Adipose tissue (tissue), 3 donors: Measurements from ENCODE around the gene THOC6. TPM values are rescaled to one million over a fixed set of nuclear protein-coding genes. Genes with fewer than 3 reads are reported as not detected.

Experiments
- H3K27ac ChIP-seq: one replicate; pipeline ENCODE4 v1.5.1; 2013; ENCODE audit warnings: low read depth, low read length
- WGBS, 3 donors: extraction: QIAGEN DNeasy Blood & Tissue Kit; methylation state at CpG; one replicate each; pipeline ENCODE4 v1.1.7; 2013; 5-methylcytosine and 5-hydroxymethylcytosine counted together
- polyA plus RNA-seq, 3 donors: library from polyadenylated mRNA; stranded (reverse); fragments of 200-250 nt; gene quantifications; one replicate each; pipeline ENCODE4 v1.2.3, GENCODE V29; 2013
- donor health status: healthy with polysubstance abuse.
- donor health status: Bipolar disorder and iron deficiency.
- donor health status: healthy.

THOC6 gene
- polyA plus RNA-seq, 3 donors, result 11.3 to 25.2 (median 24.8) TPM

- no peak overlapping the region for H3K27ac ChIP-seq
- 93 to 95% (median 94%) methylated on average over 8 of the region's 8 CpGs for WGBS, 3 donors
Observed at GRCh38 chr16:3026003-3026378, 2.2 kb downstream of the THOC6 start.

GRCh38 chr16:3026609-3027488 is 3.0 kb downstream of the THOC6 start:
- H3K27ac ChIP-seq, result no peak overlapping the region
- WGBS, 3 donors, result 92 to 96% (median 96%) methylated on average over 23 to 24 of the region's 24 CpGs

- WGBS, 3 donors, result 80 to 93% (median 90%) methylated on average over 8 of the region's 8 CpGs
- no peak overlapping the region for H3K27ac ChIP-seq
Observed at GRCh38 chr16:3027489-3027795, 3.6 kb downstream of the THOC6 start.

- WGBS, 3 donors, result 10 to 26% (median 25%) methylated on average over 55 to 58 of the region's 58 CpGs
- H3K27ac ChIP-seq, result no peak overlapping the region
Observed at GRCh38 chr16:3027983-3028715, 4.3 kb downstream of the THOC6 start.

GRCh38 chr16:3028716-3029319 is 5.0 kb downstream of the THOC6 start:
- H3K27ac ChIP-seq, result no peak overlapping the region
- 28 to 53% (median 43%) methylated on average over 12 to 15 of the region's 15 CpGs for WGBS, 3 donors

- H3K27ac ChIP-seq, result no peak overlapping the region
- 8 to 63% (median 9%) methylated on average over 48 to 59 of the region's 59 CpGs for WGBS, 3 donors
Observed at GRCh38 chr16:3029491-3030221, 5.8 kb downstream of the THOC6 start.

GRCh38 chr16:3030222-3031212 is 6.7 kb downstream of the THOC6 start:
- H3K27ac ChIP-seq, result no peak overlapping the region
- 77 to 87% (median 80%) methylated on average over 33 of the region's 33 CpGs for WGBS, 3 donors

- H3K27ac ChIP-seq, result no peak overlapping the region
- WGBS, 3 donors, result 33 to 67% (median 35%) methylated on average over 7 of the region's 7 CpGs
Observed at GRCh38 chr16:3032624-3033023, 8.8 kb downstream of the THOC6 start.

GRCh38 chr16:3035289-3035971 is 11.6 kb downstream of the THOC6 start:
- 34 to 43% (median 38%) methylated on average over 17 to 19 of the region's 19 CpGs for WGBS, 3 donors
- no peak overlapping the region for H3K27ac ChIP-seq

GRCh38 chr16:3035972-3036725 is 12.3 kb downstream of the THOC6 start:
- WGBS, 3 donors, result 2 to 3% (median 2%) methylated on average over 21 to 40 of the region's 40 CpGs
- no peak overlapping the region for H3K27ac ChIP-seq

GRCh38 chr16:3036726-3037315 is 13.0 kb downstream of the THOC6 start, which contains the start of gene BICDL2:
TSS of gene BICDL2 (minus strand) at chr16:3036944. CDS start at chr16:3035496, 1,448 bp downstream.
- H3K27ac ChIP-seq, result no peak within 1 kb of the TSS
- WGBS, 3 donors, result 7 to 8% (median 7%) methylated on average over 21 to 44 of the region's 44 CpGs

GRCh38 chr16:3038256-3038655 is 14.4 kb downstream of the THOC6 start:
- no peak overlapping the region for H3K27ac ChIP-seq
- 13 to 36% (median 34%) methylated on average over 11 of the region's 11 CpGs for WGBS, 3 donors

- WGBS, 3 donors, result 74 to 89% (median 83%) methylated on average over 5 of the region's 5 CpGs
- no peak overlapping the region for H3K27ac ChIP-seq
Observed at GRCh38 chr16:3038896-3039295, 15.1 kb downstream of the THOC6 start.

- WGBS, 3 donors, result 74 to 94% (median 77%) methylated on average over 3 of the region's 3 CpGs
Observed at GRCh38 chr16:3042376-3042775, 18.5 kb downstream of the THOC6 start.

GRCh38 chr16:3044708-3045107 is 20.9 kb downstream of the THOC6 start:
- no peak overlapping the region for H3K27ac ChIP-seq
- WGBS, 3 donors, result 91 to 94% (median 91%) methylated on average over 6 of the region's 6 CpGs

More at GRCh38 chr16:3042376-3042775, 18.5 kb downstream of the THOC6 start:
- no peak overlapping the region for H3K27ac ChIP-seq
